ENCODE results near the gene CLN3.
"Not testable (repeated sequence)": the region's sequence is repeated elsewhere in the genome, so short reads cannot be mapped to it uniquely, and the experiment has no call there.

Gene CLN3

DNA sequence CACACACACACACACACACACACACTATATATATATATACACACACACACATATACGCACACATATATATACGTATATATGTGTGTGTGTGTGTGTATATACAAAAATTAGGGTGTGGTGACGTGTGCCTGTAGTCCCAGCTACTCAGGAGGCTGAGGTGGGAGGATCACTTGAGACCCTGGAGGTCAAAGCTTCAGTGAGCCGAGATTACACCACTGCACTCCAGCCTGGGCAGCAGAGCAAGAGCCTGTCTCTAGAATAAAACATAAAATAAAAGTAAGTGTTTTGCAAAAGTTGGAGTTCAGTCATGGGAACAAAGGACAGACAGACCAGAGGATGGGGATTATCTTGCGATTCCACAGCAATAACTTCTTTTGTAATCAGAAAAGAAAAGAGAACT, 36.1 kb upstream of the CLN3 start:
- TF ChIP-seq, protein P1, sequence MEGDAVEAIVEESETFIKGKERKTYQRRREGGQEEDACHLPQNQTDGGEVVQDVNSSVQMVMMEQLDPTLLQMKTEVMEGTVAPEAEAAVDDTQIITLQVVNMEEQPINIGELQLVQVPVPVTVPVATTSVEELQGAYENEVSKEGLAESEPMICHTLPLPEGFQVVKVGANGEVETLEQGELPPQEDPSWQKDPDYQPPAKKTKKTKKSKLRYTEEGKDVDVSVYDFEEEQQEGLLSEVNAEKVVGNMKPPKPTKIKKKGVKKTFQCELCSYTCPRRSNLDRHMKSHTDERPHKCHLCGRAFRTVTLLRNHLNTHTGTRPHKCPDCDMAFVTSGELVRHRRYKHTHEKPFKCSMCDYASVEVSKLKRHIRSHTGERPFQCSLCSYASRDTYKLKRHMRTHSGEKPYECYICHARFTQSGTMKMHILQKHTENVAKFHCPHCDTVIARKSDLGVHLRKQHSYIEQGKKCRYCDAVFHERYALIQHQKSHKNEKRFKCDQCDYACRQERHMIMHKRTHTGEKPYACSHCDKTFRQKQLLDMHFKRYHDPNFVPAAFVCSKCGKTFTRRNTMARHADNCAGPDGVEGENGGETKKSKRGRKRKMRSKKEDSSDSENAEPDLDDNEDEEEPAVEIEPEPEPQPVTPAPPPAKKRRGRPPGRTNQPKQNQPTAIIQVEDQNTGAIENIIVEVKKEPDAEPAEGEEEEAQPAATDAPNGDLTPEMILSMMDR (IDR thresholded peaks at IDR 0.05; ENCODE audit: low read depth, low read length, missing control alignments), result no peak
- DNase-seq, result no peak
- no peak overlapping the region for H3K27ac ChIP-seq
- no peaks in the 10 kb centered on the region for H3K36me3 ChIP-seq (replicated peaks)
- no peaks in the 10 kb centered on the region for H3K27me3 ChIP-seq (replicated peaks)
- no peak overlapping the region for H3K4me3 ChIP-seq (ENCODE audit: low read depth, low read length)
- in situ Hi-C loops (cut with HindIII; ENCODE audit: low pct_ligation_motif_present, low sequenced_read_pairs), result no loop called here

DNA sequence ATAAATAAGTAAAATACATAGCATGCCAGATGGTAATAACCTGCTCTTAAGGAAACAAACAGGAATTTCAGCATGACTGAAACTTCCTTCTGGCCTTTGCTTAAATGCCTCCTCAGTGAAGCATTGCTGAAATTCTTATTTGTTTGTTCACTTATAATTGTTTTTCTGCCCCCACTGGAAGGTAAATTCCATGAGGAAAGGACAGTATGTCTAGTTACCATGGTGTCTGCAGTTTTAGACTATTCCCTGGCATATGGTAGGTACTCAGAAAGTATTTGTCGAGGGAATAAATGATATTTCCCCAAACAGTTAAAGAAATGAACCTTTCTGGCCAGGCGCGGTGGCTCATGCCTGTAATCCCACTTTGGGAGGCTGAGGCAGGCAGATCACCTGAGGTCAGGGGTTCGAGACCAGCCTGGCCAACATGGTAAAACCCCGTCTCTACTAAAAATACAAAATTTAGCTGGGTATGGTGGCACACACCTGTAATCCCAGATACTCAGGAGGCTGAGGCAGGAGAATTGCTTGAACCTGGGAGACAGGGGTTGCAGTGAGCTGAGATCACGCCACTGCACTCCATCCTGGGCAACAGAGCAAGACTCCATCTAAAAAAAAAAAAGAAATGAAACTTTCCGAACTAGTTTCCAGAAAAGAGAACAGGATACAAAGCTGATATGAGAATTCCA, 35.4 kb upstream of the CLN3 start:
- DNase-seq; H3K27ac ChIP-seq; H3K4me3 ChIP-seq (ENCODE audit: low read depth, low read length); H3K36me3 ChIP-seq (replicated peaks); in situ Hi-C loops (cut with HindIII; ENCODE audit: low pct_ligation_motif_present, low sequenced_read_pairs); H3K27me3 ChIP-seq (replicated peaks): not testable (repeated sequence)

- no peak overlapping the region for H3K27ac ChIP-seq
Measured at GRCh38 chr16:28526201-28527099, 34.6 kb upstream of the CLN3 start.

DNA sequence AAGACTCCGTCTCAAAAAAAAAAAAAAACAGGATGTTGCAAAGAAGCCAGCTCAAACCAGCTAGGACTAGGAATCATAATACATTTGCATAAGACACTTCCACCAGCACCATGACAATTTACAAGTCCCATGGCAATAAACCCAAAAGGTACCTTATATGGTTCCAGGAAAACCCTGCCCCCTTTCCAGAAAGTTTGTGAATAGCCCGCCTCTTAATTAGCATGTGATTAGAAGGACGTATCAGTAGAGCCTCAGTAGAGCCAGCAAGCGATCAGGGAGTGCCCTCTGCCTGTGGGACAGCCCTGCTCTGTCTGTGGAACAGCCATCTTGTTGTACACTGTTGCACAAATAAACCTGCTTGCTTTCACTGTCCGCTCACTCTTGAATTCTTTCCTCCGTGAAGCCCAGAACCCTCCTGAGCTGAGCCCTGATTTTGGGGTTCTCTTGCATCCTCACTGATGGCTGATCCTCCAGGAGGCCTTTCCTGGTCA, 32.9 kb upstream of the CLN3 start:
- Histone ChIP-seq H3K4me3 (ENCODE audit: low read depth, low read length) (no peak overlapping the region), H3K27me3 (replicated peaks) (no peaks in the 10 kb centered on the region), H3K27ac (no peak overlapping the region), H3K36me3 (replicated peaks) (no peaks in the 10 kb centered on the region)
- TF ChIP-seq, protein P1 (IDR thresholded peaks at IDR 0.05; ENCODE audit: low read depth, low read length, missing control alignments), result no peak
- DNase-seq, result no peak
- in situ Hi-C loops (cut with HindIII; ENCODE audit: low pct_ligation_motif_present, low sequenced_read_pairs), result no loop called here

More at GRCh38 chr16:28526201-28527099, 34.6 kb upstream of the CLN3 start:
- in situ Hi-C loops (cut with HindIII; ENCODE audit: low pct_ligation_motif_present, low sequenced_read_pairs), result no loop called here
- Histone ChIP-seq H3K4me3 (ENCODE audit: low read depth, low read length) (no peak overlapping the region), H3K27me3 (replicated peaks) (no peaks in the 10 kb centered on the region), H3K36me3 (replicated peaks) (no peaks in the 10 kb centered on the region)
- TF ChIP-seq, protein P1 (IDR thresholded peaks at IDR 0.05; ENCODE audit: low read depth, low read length, missing control alignments), result no peak
- DNase-seq, result no peak

DNA sequence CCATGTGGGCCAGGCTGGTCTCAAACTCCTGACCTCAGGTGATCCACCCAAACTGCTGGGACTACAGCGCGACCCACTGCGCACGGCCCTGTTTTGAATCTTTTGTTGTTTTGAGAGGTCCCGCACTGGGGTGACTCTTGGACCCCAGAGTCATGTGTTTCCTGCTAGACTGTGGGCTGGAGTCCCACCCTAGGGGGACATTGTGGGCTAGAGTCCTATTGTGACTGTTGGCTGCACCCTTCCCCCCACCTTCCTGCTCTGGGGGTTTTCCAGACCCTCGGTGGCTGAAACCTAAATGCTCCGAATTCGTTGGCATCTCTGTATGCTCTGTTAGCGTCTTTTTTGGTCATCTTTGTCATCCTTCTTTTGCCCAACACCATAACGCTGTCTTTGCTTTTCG, 30.9 kb upstream of the CLN3 start:
- Histone ChIP-seq H3K36me3 (replicated peaks) (no peaks in the 10 kb centered on the region), H3K4me3 (ENCODE audit: low read depth, low read length) (no peak overlapping the region)
- in situ Hi-C loops (cut with HindIII; ENCODE audit: low pct_ligation_motif_present, low sequenced_read_pairs), result no loop called here

GRCh38 chr16:28521436-28521835, 29.6 kb upstream of the CLN3 start:
- in situ Hi-C loops (cut with HindIII; ENCODE audit: low pct_ligation_motif_present, low sequenced_read_pairs), result no loop called here
- TF ChIP-seq, protein P1 (IDR thresholded peaks at IDR 0.05; ENCODE audit: low read depth, low read length, missing control alignments), result no peak

More for the DNA sequence above, 30.9 kb upstream of the CLN3 start:
- Histone ChIP-seq H3K27ac (no peak overlapping the region), H3K27me3 (replicated peaks) (no peaks in the 10 kb centered on the region)
- TF ChIP-seq, protein P1 (IDR thresholded peaks at IDR 0.05; ENCODE audit: low read depth, low read length, missing control alignments), result no peak
- no peak for DNase-seq

More at GRCh38 chr16:28521436-28521835, 29.6 kb upstream of the CLN3 start:
- DNase-seq, result no peak
- H3K36me3 ChIP-seq (replicated peaks), result no peaks in the 10 kb centered on the region
- H3K4me3 ChIP-seq (ENCODE audit: low read depth, low read length), result no peak overlapping the region
- H3K27ac ChIP-seq, result no peak overlapping the region
- no peaks in the 10 kb centered on the region for H3K27me3 ChIP-seq (replicated peaks)
